SK-N-SH (cell line): Measurements from ENCODE around the gene B4GALNT4. TPM values are rescaled to one million over a fixed set of nuclear protein-coding genes. Genes with fewer than 3 reads are reported as not detected.

Source experiments
- CTCF ChIA-PET: fragments of 300-600, 350-600 bp; formaldehyde crosslinking; extraction: SDS; loops from one replicate; lab custom pipeline; 2021; lab: Yijun Ruan, JAX
- POLR2A ChIA-PET: fragments of 350-600 bp; sonication (Branson Sonifier 250); formaldehyde crosslinking; extraction: SDS; loops from one replicate; lab custom pipeline; 2020; ENCODE audit warnings: antibody characterized with exemption, inconsistent platforms; lab: Yijun Ruan, JAX
- DNase-seq: peaks from one replicate; pipeline ENCODE4 v3.0.0; 2012
- H2AFZ ChIP-seq: fragments of 200-600 bp; sonication (generic); 2 replicates; pipeline ENCODE4 v1.8.1; 2016; ENCODE audit warnings: antibody characterized with exemption, mild to moderate bottlenecking, low read depth
- H3F3A ChIP-seq: fragments of 200-600 bp; sonication (generic); replicated peaks from 2 replicates; pipeline ENCODE3; 2016; ENCODE audit warnings: antibody characterized with exemption, mild to moderate bottlenecking; ENCODE audit not compliant: insufficient read depth
- H3K27ac ChIP-seq, 2 experiments: fragments of 200-500 bp in 1 of 2; fragments of 200-600 bp in 1 of 2; sonication (Bioruptor generic) in 1 of 2; sonication (generic), shearing (Covaris generic) in 1 of 2; 2 replicates each; pipeline versions ENCODE4 v1.5.1 to v1.6.1; 2014 to 2016; ENCODE audit warnings: low read depth in 2 of 2, inconsistent platforms in 1 of 2, low read length in 1 of 2, mild to moderate bottlenecking in 1 of 2, mixed read lengths in 1 of 2
- H3K27me3 ChIP-seq: fragments of 200-600 bp; sonication (generic), shearing (Covaris generic); 2 replicates; pipeline ENCODE4 v1.6.1; 2016; ENCODE audit warnings: mixed run types; ENCODE audit not compliant: insufficient read depth
- H3K36me3 ChIP-seq, 2 experiments: fragments of 200-500 bp in 1 of 2; fragments of 200-600 bp in 1 of 2; sonication (Bioruptor generic) in 1 of 2; sonication (generic) in 1 of 2; replicated peaks in 1 of 2; 2 replicates each; pipeline versions ENCODE3 to v1.5.1; 2014 to 2016; ENCODE audit warnings: low read length in 1 of 2, mild to moderate bottlenecking in 1 of 2; ENCODE audit not compliant: insufficient read depth in 2 of 2, control insufficient read depth in 1 of 2
- H3K4me1 ChIP-seq, 2 experiments: fragments of 200-500 bp in 1 of 2; fragments of 200-600 bp in 1 of 2; sonication (Bioruptor generic) in 1 of 2; sonication (generic), shearing (Covaris generic) in 1 of 2; 2 replicates each; pipeline versions ENCODE4 v1.5.1 to v1.6.1; 2014 to 2016; ENCODE audit warnings: low read depth in 1 of 2, low read length in 1 of 2, mixed run types in 1 of 2; ENCODE audit not compliant: insufficient read depth in 2 of 2, control insufficient read depth in 1 of 2
- H3K4me2 ChIP-seq: fragments of 200-600 bp; sonication (generic), shearing (Covaris generic); 2 replicates; pipeline ENCODE4 v1.6.1; 2017; ENCODE audit warnings: mixed run types
- H3K4me3 ChIP-seq, 2 experiments: fragments of 200-500 bp in 1 of 2; fragments of 200-600 bp in 1 of 2; sonication (Bioruptor generic) in 1 of 2; sonication (generic), shearing (Covaris generic) in 1 of 2; 2 replicates each; pipeline versions ENCODE4 v1.5.1 to v1.8.1; 2014 to 2016; ENCODE audit warnings: low read depth in 2 of 2, inconsistent platforms in 1 of 2, low read length in 1 of 2, mild to moderate bottlenecking in 1 of 2, mixed read lengths in 1 of 2, moderate library complexity in 1 of 2
- H3K79me2 ChIP-seq: fragments of 200-600 bp; sonication (generic); 2 replicates; pipeline ENCODE4 v1.8.1; 2017; ENCODE audit warnings: mild to moderate bottlenecking; ENCODE audit not compliant: insufficient read depth
- H3K9ac ChIP-seq: fragments of 200-600 bp; sonication (generic); 2 replicates; pipeline ENCODE4 v1.6.1; 2017; ENCODE audit warnings: mixed run types
- H3K9me2 ChIP-seq: fragments of 200-600 bp; sonication (generic); 2 replicates; pipeline ENCODE4 v1.6.1; 2017; ENCODE audit warnings: mixed run types
- H3K9me3 ChIP-seq: fragments of 200-600 bp; sonication (generic); 2 replicates; pipeline ENCODE4 v1.6.1; 2017; ENCODE audit warnings: mixed run types, mild to moderate bottlenecking, moderate library complexity
- H4K20me1 ChIP-seq: fragments of 200-600 bp; sonication (generic); 2 replicates; pipeline ENCODE4 v1.6.1; 2017; ENCODE audit warnings: mild to moderate bottlenecking, mixed run types; ENCODE audit not compliant: insufficient read depth
- EP300 ChIP-seq, 2 experiments: IDR thresholded peaks; 2 replicates each; pipeline versions ENCODE4 v1.4.0 to v1.6.1; 2012; ENCODE audit warnings: borderline replicate concordance in 1 of 2, low read depth in 1 of 2, low read length in 1 of 2
- GATA2 ChIP-seq: sonication (generic); formaldehyde crosslinking; IDR thresholded peaks from 2 replicates; pipeline ENCODE4 v1.5.0; 2020; ENCODE audit warnings: mild to moderate bottlenecking, missing genetic modification reagents
- MXI1 ChIP-seq: IDR thresholded peaks from 2 replicates; pipeline ENCODE4 v1.6.1; 2012; ENCODE audit warnings: mild to moderate bottlenecking, low read depth, low read length, improper control_type of control experiment
- NRF1 ChIP-seq: IDR thresholded peaks from 2 replicates; pipeline ENCODE4 v1.6.1; 2012; ENCODE audit warnings: low read depth, mild to moderate bottlenecking, low read length
- RAD21 ChIP-seq: IDR thresholded peaks from 2 replicates; pipeline ENCODE4 v1.6.1; 2012; ENCODE audit warnings: mild to moderate bottlenecking, low read length
- RFX5 ChIP-seq: IDR thresholded peaks from 2 replicates; pipeline ENCODE4 v1.6.1; 2012; ENCODE audit warnings: mild to moderate bottlenecking, improper control_type of control experiment, low read length
- SIN3A ChIP-seq: IDR thresholded peaks from 2 replicates; pipeline ENCODE4 v1.6.1; 2012; ENCODE audit warnings: low read depth, mild to moderate bottlenecking, low read length, moderate library complexity, borderline replicate concordance
- TAF1 ChIP-seq: IDR thresholded peaks from 2 replicates; pipeline ENCODE4 v1.6.1; 2012; ENCODE audit warnings: low read depth, mild to moderate bottlenecking, low read length, moderate library complexity, borderline replicate concordance
- WGBS: methylation state at CpG from one replicate; pipeline ENCODE4 v1.1.6; 2017; ENCODE audit warnings: low lambda C conversion rate; 5-methylcytosine and 5-hydroxymethylcytosine counted together
- polyA plus RNA-seq, 3 experiments: library from polyadenylated mRNA; depleted of rRNA; stranded (reverse); fragments of >200 nt; gene quantifications; 2 replicates each; pipeline ENCODE4 v1.2.3, GENCODE V29; 2012
- TF ChIP-seq, protein P1 (sequence below): IDR thresholded peaks from 2 replicates; pipeline ENCODE4 v1.6.1; 2012; ENCODE audit warnings: mild to moderate bottlenecking, low read depth, low read length, moderate library complexity
- TF ChIP-seq, protein P2 (sequence below): fragments of 200-600 bp; sonication (generic); IDR thresholded peaks from 2 replicates; pipeline ENCODE4 v1.6.1; 2017; ENCODE audit warnings: antibody characterized with exemption, mild to moderate bottlenecking, moderate library complexity

B4GALNT4 gene
- polyA plus RNA-seq, 1 of the 3 experiments (the other 2 are of a cell fraction): 66.7 TPM

GRCh38 chr11:409008-409599 lies 39.8 kb downstream of the B4GALNT4 start:
- H3K9me2 ChIP-seq: no peaks in the 10 kb centered on the region
- no peak for DNase-seq
- no peaks in the 10 kb centered on the region for H3K9me3 ChIP-seq
- H3F3A ChIP-seq: no peaks in the 10 kb centered on the region
- no peak overlapping the region for H2AFZ ChIP-seq
- H3K4me3 ChIP-seq: no peak overlapping the region
- H3K4me1 ChIP-seq: peaks cover 0 to 19% of the 10 kb centered on the region in 2 experiments; a peak in 1 of 4 replicates
- no peak overlapping the region for H3K9ac ChIP-seq
- 88% methylated on average over 3 of the region's 7 CpGs for WGBS
- CTCF ChIA-PET: interaction anchor here (1.3 to 6.6 kb wide), 3 partner anchors 13 to 105 kb away, joined by 3 to 77 read pairs (median 31); partner anchors contain the start of gene PTDSS2
- H3K27me3 ChIP-seq: no peaks in the 10 kb centered on the region
- H4K20me1 ChIP-seq: no peaks in the 10 kb centered on the region
- no peaks in the 10 kb centered on the region for H3K79me2 ChIP-seq
- POLR2A ChIA-PET: interaction anchor here (0.7 kb wide), 1 partner anchor 38 kb away, joined by 3 read pairs; no protein-coding TSS in a partner anchor
- H3K36me3 ChIP-seq: no peaks in the 10 kb centered on the region
- TF ChIP-seq GATA2 (CRISPR knock-in tag) (no peak), MXI1 (no peak), RAD21 (no peak), SIN3A (no peak), TAF1 (no peak), NRF1 (no peak), EP300 (IDR thresholded peaks at IDR 0.05; ENCODE audit: borderline replicate concordance in 1 of 2, low read depth in 1 of 2, low read length in 1 of 2) (no peak), RFX5 (no peak)
- TF ChIP-seq, protein P1, sequence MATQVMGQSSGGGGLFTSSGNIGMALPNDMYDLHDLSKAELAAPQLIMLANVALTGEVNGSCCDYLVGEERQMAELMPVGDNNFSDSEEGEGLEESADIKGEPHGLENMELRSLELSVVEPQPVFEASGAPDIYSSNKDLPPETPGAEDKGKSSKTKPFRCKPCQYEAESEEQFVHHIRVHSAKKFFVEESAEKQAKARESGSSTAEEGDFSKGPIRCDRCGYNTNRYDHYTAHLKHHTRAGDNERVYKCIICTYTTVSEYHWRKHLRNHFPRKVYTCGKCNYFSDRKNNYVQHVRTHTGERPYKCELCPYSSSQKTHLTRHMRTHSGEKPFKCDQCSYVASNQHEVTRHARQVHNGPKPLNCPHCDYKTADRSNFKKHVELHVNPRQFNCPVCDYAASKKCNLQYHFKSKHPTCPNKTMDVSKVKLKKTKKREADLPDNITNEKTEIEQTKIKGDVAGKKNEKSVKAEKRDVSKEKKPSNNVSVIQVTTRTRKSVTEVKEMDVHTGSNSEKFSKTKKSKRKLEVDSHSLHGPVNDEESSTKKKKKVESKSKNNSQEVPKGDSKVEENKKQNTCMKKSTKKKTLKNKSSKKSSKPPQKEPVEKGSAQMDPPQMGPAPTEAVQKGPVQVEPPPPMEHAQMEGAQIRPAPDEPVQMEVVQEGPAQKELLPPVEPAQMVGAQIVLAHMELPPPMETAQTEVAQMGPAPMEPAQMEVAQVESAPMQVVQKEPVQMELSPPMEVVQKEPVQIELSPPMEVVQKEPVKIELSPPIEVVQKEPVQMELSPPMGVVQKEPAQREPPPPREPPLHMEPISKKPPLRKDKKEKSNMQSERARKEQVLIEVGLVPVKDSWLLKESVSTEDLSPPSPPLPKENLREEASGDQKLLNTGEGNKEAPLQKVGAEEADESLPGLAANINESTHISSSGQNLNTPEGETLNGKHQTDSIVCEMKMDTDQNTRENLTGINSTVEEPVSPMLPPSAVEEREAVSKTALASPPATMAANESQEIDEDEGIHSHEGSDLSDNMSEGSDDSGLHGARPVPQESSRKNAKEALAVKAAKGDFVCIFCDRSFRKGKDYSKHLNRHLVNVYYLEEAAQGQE: no peak
- TF ChIP-seq, protein P2, sequence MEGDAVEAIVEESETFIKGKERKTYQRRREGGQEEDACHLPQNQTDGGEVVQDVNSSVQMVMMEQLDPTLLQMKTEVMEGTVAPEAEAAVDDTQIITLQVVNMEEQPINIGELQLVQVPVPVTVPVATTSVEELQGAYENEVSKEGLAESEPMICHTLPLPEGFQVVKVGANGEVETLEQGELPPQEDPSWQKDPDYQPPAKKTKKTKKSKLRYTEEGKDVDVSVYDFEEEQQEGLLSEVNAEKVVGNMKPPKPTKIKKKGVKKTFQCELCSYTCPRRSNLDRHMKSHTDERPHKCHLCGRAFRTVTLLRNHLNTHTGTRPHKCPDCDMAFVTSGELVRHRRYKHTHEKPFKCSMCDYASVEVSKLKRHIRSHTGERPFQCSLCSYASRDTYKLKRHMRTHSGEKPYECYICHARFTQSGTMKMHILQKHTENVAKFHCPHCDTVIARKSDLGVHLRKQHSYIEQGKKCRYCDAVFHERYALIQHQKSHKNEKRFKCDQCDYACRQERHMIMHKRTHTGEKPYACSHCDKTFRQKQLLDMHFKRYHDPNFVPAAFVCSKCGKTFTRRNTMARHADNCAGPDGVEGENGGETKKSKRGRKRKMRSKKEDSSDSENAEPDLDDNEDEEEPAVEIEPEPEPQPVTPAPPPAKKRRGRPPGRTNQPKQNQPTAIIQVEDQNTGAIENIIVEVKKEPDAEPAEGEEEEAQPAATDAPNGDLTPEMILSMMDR: no peak
- TF ChIP-seq, all 33 proteins: peak for 0
- H3K4me2 ChIP-seq: no peak overlapping the region
- no peak overlapping the region for H3K27ac ChIP-seq
